Endothelial cell of hepatic sinusoid (primary cell): ENCODE results near the gene GGT7.

Experiments used
- in situ Hi-C: cut with HindIII; loops from 2 replicates; pipeline ENCODE4 v1.10.0; 2017; ENCODE audit warnings: low sequenced_read_pairs

The GGT7 gene

DNA sequence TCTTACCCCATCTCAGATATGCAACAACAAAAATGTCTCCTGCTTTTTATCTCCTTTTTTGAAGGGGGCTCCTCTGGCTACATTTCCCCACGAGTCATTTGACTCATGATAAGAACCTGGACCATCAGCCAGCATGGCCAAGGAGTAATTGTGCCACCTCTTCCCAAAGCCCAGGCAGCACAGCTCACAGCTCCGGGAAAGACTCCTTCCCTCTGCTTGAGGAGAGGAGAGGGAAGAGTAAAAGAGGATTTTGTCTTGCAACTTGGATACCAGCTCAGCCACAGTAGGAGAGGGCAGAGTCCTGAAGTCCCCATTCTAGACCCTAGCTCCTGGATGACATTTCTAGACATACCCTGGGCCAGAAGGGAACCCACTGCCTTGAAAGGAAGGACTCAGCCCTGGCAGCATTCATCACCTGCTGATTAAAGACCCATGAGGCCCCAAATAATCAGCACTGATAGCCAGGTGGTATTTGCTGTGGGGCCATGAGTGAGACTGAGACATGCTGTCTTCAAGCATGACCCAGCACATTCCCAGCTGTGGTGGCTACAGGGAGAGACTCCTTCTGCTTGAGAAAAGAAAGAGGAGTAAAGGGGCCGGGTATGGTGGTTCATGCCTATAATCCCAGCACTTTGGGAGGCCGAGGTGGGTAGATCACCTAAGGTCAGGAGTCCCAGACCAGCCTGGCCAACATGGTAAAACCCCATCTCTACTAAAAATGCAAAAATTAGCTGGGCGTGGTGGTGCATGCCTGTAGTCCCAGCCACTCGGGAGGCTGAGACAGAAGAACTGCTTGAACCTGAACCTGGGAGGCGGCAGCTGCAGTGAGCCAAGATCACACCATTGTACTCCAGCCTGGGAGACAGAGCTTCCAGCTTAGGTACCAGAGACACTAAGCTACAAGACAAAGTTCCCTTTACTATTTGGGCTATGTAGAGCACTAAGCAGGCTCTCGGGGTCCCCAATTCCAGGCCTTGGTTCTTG, 75.4 kb downstream of the GGT7 start:
- in situ Hi-C loops: no loop called here
